ENCODE data around the gene SLC22A12.

Gene SLC22A12

GRCh38 chr11:64556044-64556720 is 34.8 kb upstream of the SLC22A12 start:
- Histone ChIP-seq H3K4me2 (ENCODE audit: low read depth, low read length, poor library complexity, severe bottlenecking) (no peak overlapping the region), H3K4me3 (ENCODE audit: low read length, poor library complexity, severe bottlenecking) (no peak overlapping the region), H3K9me3 (ENCODE audit: insufficient read depth, low read depth, low read length) (no peaks in the 10 kb centered on the region), H2AFZ (ENCODE audit: low read length) (no peak overlapping the region), H3K36me3 (ENCODE audit: insufficient read depth, low read length) (no peaks in the 10 kb centered on the region), H3K27me3 (ENCODE audit: insufficient read depth, low read length, poor library complexity, severe bottlenecking) (no peaks in the 10 kb centered on the region), H3K9ac (ENCODE audit: low read depth, low read length, poor library complexity, severe bottlenecking) (peak overlapping the region; percentile 40), H4K20me1 (ENCODE audit: insufficient read depth, low read length, poor library complexity, severe bottlenecking) (no peaks in the 10 kb centered on the region), H3F3A (ENCODE audit: low read depth) (no peaks in the 10 kb centered on the region), H3K9me2 (replicated peaks; ENCODE audit: low read depth, low read length) (no peaks in the 10 kb centered on the region), H3K4me1 (ENCODE audit: insufficient read depth, low read length, poor library complexity, severe bottlenecking) (peaks cover 22% of the 10 kb centered on the region), H3K79me2 (ENCODE audit: insufficient read depth, low read length) (no peaks in the 10 kb centered on the region)
- no peak for TF ChIP-seq EZH2phosphoT487 (IDR thresholded peaks at IDR 0.05; ENCODE audit: borderline replicate concordance)

- Histone ChIP-seq H3K9me2 (replicated peaks; ENCODE audit: low read depth, low read length) (no peaks in the 10 kb centered on the region), H3K4me1 (ENCODE audit: insufficient read depth, low read length, poor library complexity, severe bottlenecking) (peaks cover 22% of the 10 kb centered on the region), H4K20me1 (ENCODE audit: insufficient read depth, low read length, poor library complexity, severe bottlenecking) (no peaks in the 10 kb centered on the region), H3K9ac (ENCODE audit: low read depth, low read length, poor library complexity, severe bottlenecking) (no peak overlapping the region), H3K27me3 (ENCODE audit: insufficient read depth, low read length, poor library complexity, severe bottlenecking) (no peaks in the 10 kb centered on the region), H3K36me3 (ENCODE audit: insufficient read depth, low read length) (no peaks in the 10 kb centered on the region), H3K9me3 (ENCODE audit: insufficient read depth, low read depth, low read length) (no peaks in the 10 kb centered on the region), H3F3A (ENCODE audit: low read depth) (no peaks in the 10 kb centered on the region), H3K79me2 (ENCODE audit: insufficient read depth, low read length) (no peaks in the 10 kb centered on the region), H3K4me3 (ENCODE audit: low read length, poor library complexity, severe bottlenecking) (no peak overlapping the region), H2AFZ (ENCODE audit: low read length) (no peak overlapping the region), H3K4me2 (ENCODE audit: low read depth, low read length, poor library complexity, severe bottlenecking) (no peak overlapping the region)
- TF ChIP-seq CTCF (conservative IDR thresholded peaks at IDR 0.05; ENCODE audit: low read length), result no peak
- no peak for TF ChIP-seq EZH2phosphoT487 (IDR thresholded peaks at IDR 0.05; ENCODE audit: borderline replicate concordance)
These were observed 34.2 kb upstream of the SLC22A12 start for GRCh38 chr11:64556721-64557250.

- Histone ChIP-seq H3K79me2 (ENCODE audit: insufficient read depth, low read length) (no peaks in the 10 kb centered on the region), H3K4me3 (ENCODE audit: low read length, poor library complexity, severe bottlenecking) (no peak overlapping the region), H3K9me3 (ENCODE audit: insufficient read depth, low read depth, low read length) (no peaks in the 10 kb centered on the region), H3K27me3 (ENCODE audit: insufficient read depth, low read length, poor library complexity, severe bottlenecking) (no peaks in the 10 kb centered on the region), H4K20me1 (ENCODE audit: insufficient read depth, low read length, poor library complexity, severe bottlenecking) (no peaks in the 10 kb centered on the region), H3K9ac (ENCODE audit: low read depth, low read length, poor library complexity, severe bottlenecking) (no peak overlapping the region), H3F3A (ENCODE audit: low read depth) (no peaks in the 10 kb centered on the region), H3K9me2 (replicated peaks; ENCODE audit: low read depth, low read length) (no peaks in the 10 kb centered on the region), H3K4me1 (ENCODE audit: insufficient read depth, low read length, poor library complexity, severe bottlenecking) (peaks cover 22% of the 10 kb centered on the region), H2AFZ (ENCODE audit: low read length) (no peak overlapping the region), H3K36me3 (ENCODE audit: insufficient read depth, low read length) (no peaks in the 10 kb centered on the region), H3K4me2 (ENCODE audit: low read depth, low read length, poor library complexity, severe bottlenecking) (no peak overlapping the region)
- no peak for TF ChIP-seq CTCF (conservative IDR thresholded peaks at IDR 0.05; ENCODE audit: low read length)
These were observed 32.8 kb upstream of the SLC22A12 start for GRCh38 chr11:64558065-64558745.

Measured in Loucy (cell line).